Measurements from ENCODE around the gene ASXL3.

GRCh38 chr18:33560686-33561370, 17.2 kb upstream of the ASXL3 start:
- TF ChIP-seq CTCF (IDR thresholded peaks at IDR 0.05): no peak
- TF ChIP-seq EZH2 (IDR thresholded peaks at IDR 0.05; ENCODE audit: borderline replicate concordance, insufficient read depth, low read depth, low read length, poor library complexity, severe bottlenecking): no peak
